Measurements from ENCODE around the gene LAMB2.

LAMB2 gene

GRCh38 chr3:49120438-49121131 is 12.3 kb downstream of the LAMB2 start, which contains the start of gene USP19:
Gene USP19 (minus strand): TSS chr3:49120823. CDS start chr3:49119145, 1,678 bp downstream.
- TF ChIP-seq GATA2 (IDR thresholded peaks at IDR 0.05; ENCODE audit: low read depth, low read length) (no peak), GATA3 (IDR thresholded peaks at IDR 0.05; ENCODE audit: low read depth, low read length) (no peak)

- TF ChIP-seq GATA3 (IDR thresholded peaks at IDR 0.05; ENCODE audit: low read depth, low read length) (no peak), GATA2 (IDR thresholded peaks at IDR 0.05; ENCODE audit: low read depth, low read length) (no peak)
These were observed 12.8 kb downstream of the LAMB2 start for GRCh38 chr3:49120096-49120437.

- no peak for TF ChIP-seq GATA3 (IDR thresholded peaks at IDR 0.05; ENCODE audit: low read depth, low read length)
- no peak for TF ChIP-seq GATA2 (IDR thresholded peaks at IDR 0.05; ENCODE audit: low read depth, low read length)
These were observed 13.4 kb downstream of the LAMB2 start for GRCh38 chr3:49119439-49119838.

GRCh38 chr3:49119036-49119435 is 13.8 kb downstream of the LAMB2 start:
- TF ChIP-seq GATA2 (IDR thresholded peaks at IDR 0.05; ENCODE audit: low read depth, low read length) (no peak), GATA3 (IDR thresholded peaks at IDR 0.05; ENCODE audit: low read depth, low read length) (no peak)

GRCh38 chr3:49112262-49112661 is 20.6 kb downstream of the LAMB2 start:
- no peak for TF ChIP-seq GATA2 (IDR thresholded peaks at IDR 0.05; ENCODE audit: low read depth, low read length)
- no peak for TF ChIP-seq GATA3 (IDR thresholded peaks at IDR 0.05; ENCODE audit: low read depth, low read length)

GRCh38 chr3:49111347-49111746 is 21.5 kb downstream of the LAMB2 start:
- no peak for TF ChIP-seq GATA3 (IDR thresholded peaks at IDR 0.05; ENCODE audit: low read depth, low read length)
- TF ChIP-seq GATA2 (IDR thresholded peaks at IDR 0.05; ENCODE audit: low read depth, low read length): no peak

- TF ChIP-seq GATA3 (IDR thresholded peaks at IDR 0.05; ENCODE audit: low read depth, low read length): no peak
- TF ChIP-seq GATA2 (IDR thresholded peaks at IDR 0.05; ENCODE audit: low read depth, low read length): no peak
These were observed 22.1 kb downstream of the LAMB2 start for GRCh38 chr3:49110780-49111179.

GRCh38 chr3:49108346-49108745 is 24.5 kb downstream of the LAMB2 start:
- TF ChIP-seq GATA2 (IDR thresholded peaks at IDR 0.05; ENCODE audit: low read depth, low read length) (no peak), GATA3 (IDR thresholded peaks at IDR 0.05; ENCODE audit: low read depth, low read length) (no peak)

- no peak for TF ChIP-seq GATA2 (IDR thresholded peaks at IDR 0.05; ENCODE audit: low read depth, low read length)
These were observed 28.2 kb downstream of the LAMB2 start, which contains the start of gene QARS1 for GRCh38 chr3:49104427-49105291. Gene QARS1 (minus strand): TSS chr3:49104757. CDS start chr3:49104733, 24 bp downstream.

- TF ChIP-seq GATA2 (IDR thresholded peaks at IDR 0.05; ENCODE audit: low read depth, low read length) (no peak), GATA3 (IDR thresholded peaks at IDR 0.05; ENCODE audit: low read depth, low read length) (no peak)
These were observed 28.8 kb downstream of the LAMB2 start for GRCh38 chr3:49104052-49104426.

- TF ChIP-seq GATA3 (IDR thresholded peaks at IDR 0.05; ENCODE audit: low read depth, low read length) (no peak), GATA2 (IDR thresholded peaks at IDR 0.05; ENCODE audit: low read depth, low read length) (no peak)
These were observed 32.7 kb downstream of the LAMB2 start for GRCh38 chr3:49100046-49100615.

GRCh38 chr3:49098910-49099630 is 33.8 kb downstream of the LAMB2 start:
- TF ChIP-seq GATA2 (IDR thresholded peaks at IDR 0.05; ENCODE audit: low read depth, low read length) (no peak), GATA3 (IDR thresholded peaks at IDR 0.05; ENCODE audit: low read depth, low read length) (no peak)

- no peak for TF ChIP-seq GATA2 (IDR thresholded peaks at IDR 0.05; ENCODE audit: low read depth, low read length)
- TF ChIP-seq GATA3 (IDR thresholded peaks at IDR 0.05; ENCODE audit: low read depth, low read length): no peak
These were observed 34.4 kb downstream of the LAMB2 start for GRCh38 chr3:49098429-49098828.
